H1 (cell line): ENCODE measurements around the gene FBLN5. TPM values are rescaled to one million over a fixed set of nuclear protein-coding genes. Genes with fewer than 3 reads are reported as not detected.
"Not testable (repeated sequence)": the region's sequence is repeated elsewhere in the genome, so short reads cannot be mapped to it uniquely, and the experiment has no call there.

ENCODE experiments used
- CTCF ChIA-PET: fragments of 300-600 bp; sonication (Branson Sonifier 250); formaldehyde crosslinking; loops from one replicate; lab custom pipeline; 2021; ENCODE audit not compliant: partially characterized antibody; lab: Charles Lee
- POLR2A ChIA-PET: fragments of 300-600 bp; sonication (Branson Sonifier 250); formaldehyde crosslinking; loops from one replicate; lab custom pipeline; 2021; ENCODE audit warnings: inconsistent platforms; ENCODE audit not compliant: partially characterized antibody; lab: Charles Lee
- DNase-seq, 2 experiments: peaks; one replicate each; pipeline versions ENCODE4 v3.0.0 to v3.0.0-alpha.2; 2010 to 2022; ENCODE audit warnings: low spot score in 2 of 2, low read depth in 1 of 2, mixed read lengths in 1 of 2
- FAIRE-seq: peaks from 2 replicates; lab custom pipeline; 2011; peaks lifted over from hg19 to GRCh38; lab: Jason Lieb, UNC
- H2AFZ ChIP-seq: 2 replicates; pipeline ENCODE4 v1.8.1; 2012; ENCODE audit warnings: low read length, inconsistent platforms
- H2AK5ac ChIP-seq: 2 replicates; pipeline ENCODE4 v1.6.1; 2013; ENCODE audit warnings: low read depth, low read length
- H2BK120ac ChIP-seq: replicated peaks from 2 replicates; pipeline ENCODE3; 2013; ENCODE audit warnings: low read depth, low read length, inconsistent platforms
- H2BK12ac ChIP-seq: 2 replicates; pipeline ENCODE4 v1.6.1; 2013; ENCODE audit warnings: low read depth, low read length
- H2BK15ac ChIP-seq: 2 replicates; pipeline ENCODE4 v1.6.1; 2013; ENCODE audit warnings: low read length
- H2BK20ac ChIP-seq: 2 replicates; pipeline ENCODE4 v1.6.1; 2013; ENCODE audit warnings: low read length
- H2BK5ac ChIP-seq: 2 replicates; pipeline ENCODE4 v1.6.1; 2013; ENCODE audit warnings: low read depth, low read length
- H3K14ac ChIP-seq: 2 replicates; pipeline ENCODE4 v1.6.1; 2013; ENCODE audit warnings: inconsistent platforms; ENCODE audit not compliant: insufficient read length
- H3K18ac ChIP-seq: 2 replicates; pipeline ENCODE4 v1.6.1; 2013; ENCODE audit warnings: low read length; ENCODE audit errors: extremely low read depth
- H3K23ac ChIP-seq: 2 replicates; pipeline ENCODE4 v1.6.1; 2013; ENCODE audit warnings: inconsistent platforms; ENCODE audit not compliant: insufficient read length
- H3K23me2 ChIP-seq: 2 replicates; pipeline ENCODE4 v1.6.1; 2013; ENCODE audit warnings: low read depth, low read length
- H3K27ac ChIP-seq: 2 replicates; pipeline ENCODE4 v1.6.1; 2011; ENCODE audit warnings: low read depth, low read length, inconsistent platforms
- H3K27me3 ChIP-seq, 4 experiments: replicated peaks in 1 of 4; 1 replicate in 1 of 4; 2 replicates in 3 of 4; pipeline versions ENCODE4 v1.6.1 to v1.8.1; 2011 to 2013; ENCODE audit warnings: low read length in 3 of 4, mild to moderate bottlenecking in 3 of 4, inconsistent platforms in 2 of 4, mixed read lengths in 2 of 4, moderate library complexity in 1 of 4; ENCODE audit not compliant: control insufficient read depth in 3 of 4, insufficient read depth in 3 of 4; ENCODE audit errors: extremely low read depth in 1 of 4
- H3K36me3 ChIP-seq, 4 experiments: 2 replicates each; pipeline versions ENCODE4 v1.6.1 to v1.8.1; 2011 to 2013; ENCODE audit warnings: mild to moderate bottlenecking in 4 of 4, low read length in 3 of 4, moderate library complexity in 2 of 4, control low read depth in 1 of 4, inconsistent platforms in 1 of 4; ENCODE audit not compliant: insufficient read depth in 4 of 4, control insufficient read depth in 2 of 4
- H3K4ac ChIP-seq: replicated peaks from 2 replicates; pipeline ENCODE3; 2013; ENCODE audit warnings: low read length, low read depth, mixed read lengths, inconsistent platforms; ENCODE audit not compliant: insufficient read length
- H3K4me1 ChIP-seq, 4 experiments: replicated peaks in 1 of 4; 1 replicate in 1 of 4; 2 replicates in 3 of 4; pipeline versions ENCODE4 v1.6.1 to v1.8.1; 2011 to 2013; ENCODE audit warnings: low read length in 3 of 4, inconsistent platforms in 2 of 4, mixed read lengths in 1 of 4; ENCODE audit not compliant: insufficient read depth in 4 of 4, control insufficient read depth in 3 of 4
- H3K4me2 ChIP-seq, 2 experiments: 2 replicates each; pipeline versions ENCODE4 v1.6.1 to v1.8.1; 2011 to 2013; ENCODE audit warnings: low read depth in 2 of 2, low read length in 2 of 2, control low read depth in 1 of 2, inconsistent platforms in 1 of 2, mild to moderate bottlenecking in 1 of 2; ENCODE audit not compliant: insufficient read depth in 1 of 2
- H3K4me3 ChIP-seq, 4 experiments: fragments of 200-600, 300-600 bp in 1 of 4; sonication (generic), shearing (Covaris generic), sonication (Bioruptor Twin) in 1 of 4; 2 replicates each; pipeline versions ENCODE4 v1.5.1 to v1.8.1; 2011 to 2016; ENCODE audit warnings: low read length in 4 of 4, low read depth in 3 of 4, control low read depth in 2 of 4, inconsistent platforms in 2 of 4, mild to moderate bottlenecking in 2 of 4, mixed read lengths in 1 of 4, moderate library complexity in 1 of 4; ENCODE audit not compliant: insufficient read depth in 2 of 4; ENCODE audit errors: extremely low read depth in 1 of 4
- H3K56ac ChIP-seq: replicated peaks from 2 replicates; pipeline ENCODE3; 2013; ENCODE audit warnings: low read depth, mild to moderate bottlenecking, mixed read lengths, low read length, inconsistent platforms; ENCODE audit not compliant: insufficient read length
- H3K79me1 ChIP-seq: 2 replicates; pipeline ENCODE4 v1.6.1; 2013; ENCODE audit warnings: low read depth, low read length, control low read depth
- H3K79me2 ChIP-seq, 2 experiments: 2 replicates each; pipeline versions ENCODE4 v1.6.1 to v1.8.1; 2012 to 2013; ENCODE audit warnings: low read length in 2 of 2, mild to moderate bottlenecking in 2 of 2, inconsistent platforms in 1 of 2; ENCODE audit not compliant: insufficient read depth in 2 of 2, control insufficient read depth in 1 of 2
- H3K9ac ChIP-seq, 4 experiments: replicated peaks in 1 of 4; 1 replicate in 1 of 4; 2 replicates in 3 of 4; pipeline versions ENCODE4 v1.6.1 to v1.8.1; 2011 to 2013; ENCODE audit warnings: low read depth in 3 of 4, low read length in 3 of 4, control low read depth in 2 of 4, mild to moderate bottlenecking in 2 of 4, moderate library complexity in 2 of 4, inconsistent platforms in 1 of 4; ENCODE audit errors: extremely low read depth in 1 of 4
- H3K9me3 ChIP-seq, 2 experiments: 2 replicates each; pipeline versions ENCODE4 v1.6.1 to v1.8.1; 2012 to 2013; ENCODE audit warnings: mild to moderate bottlenecking in 2 of 2, moderate library complexity in 2 of 2, control low read depth in 1 of 2, inconsistent platforms in 1 of 2, low read depth in 1 of 2, low read length in 1 of 2, mixed read lengths in 1 of 2; ENCODE audit not compliant: insufficient read depth in 2 of 2
- H4K20me1 ChIP-seq, 2 experiments: replicated peaks in 1 of 2; 2 replicates each; pipeline versions ENCODE3 to v1.8.1; 2011 to 2013; ENCODE audit warnings: inconsistent platforms in 2 of 2, low read length in 2 of 2, mild to moderate bottlenecking in 1 of 2; ENCODE audit not compliant: insufficient read depth in 2 of 2, control insufficient read depth in 1 of 2
- H4K5ac ChIP-seq: 2 replicates; pipeline ENCODE4 v1.6.1; 2013; ENCODE audit warnings: low read length, low read depth, mixed read lengths, inconsistent platforms; ENCODE audit not compliant: insufficient read length
- H4K8ac ChIP-seq: 2 replicates; pipeline ENCODE4 v1.8.0; 2013; ENCODE audit warnings: mild to moderate bottlenecking, moderate library complexity, low read length, inconsistent platforms; ENCODE audit not compliant: insufficient read depth; ENCODE audit errors: extremely low read depth
- H4K91ac ChIP-seq: replicated peaks from 2 replicates; pipeline ENCODE3; 2013; ENCODE audit warnings: low read length, mixed read lengths, inconsistent platforms; ENCODE audit not compliant: insufficient read length
- WGBS, 2 experiments: shearing (Covaris generic) in 1 of 2; methylation state at CpG; one replicate each; pipeline versions ENCODE4 v1.1.6 to v1.1.7; 2013 to 2015; ENCODE audit warnings: low lambda C conversion rate in 2 of 2, mixed read lengths in 2 of 2, inconsistent platforms in 1 of 2, low coverage in 1 of 2, missing lambda C conversion rate in 1 of 2; ENCODE audit not compliant: insufficient replicate concordance in 2 of 2, insufficient coverage in 1 of 2, insufficient read length in 1 of 2; ENCODE audit errors: extremely low coverage in 1 of 2, missing lambda C conversion rate in 1 of 2; 5-methylcytosine and 5-hydroxymethylcytosine counted together
- polyA plus RNA-seq, 7 experiments: library from polyadenylated mRNA; depleted of rRNA in 3 of 7; stranded (reverse) in 5 of 7; unstranded in 2 of 7; fragments of >200 nt in 5 of 7; fragments of 200-250 nt in 2 of 7; gene quantifications; 1 replicate in 5 of 7; 2 replicates in 1 of 7; 4 replicates in 1 of 7; pipeline versions ENCODE4 v1.2.1 to v1.2.3, GENCODE V29; 2011 to 2013; ENCODE audit warnings: missing spikeins in 2 of 7, mixed read lengths in 2 of 7
- total RNA-seq: library from RNA; stranded (reverse); fragmentation: NEBNext Ultra II Directional; extraction: Animal tissue kit (Norgen Biotek cat#: 25700); gene quantifications from 2 replicates; pipeline ENCODE4 v1.2.1, GENCODE V29; 2021

FBLN5 gene
- total and polyA plus RNA-seq, 2 of the 8 experiments (the other 6 are each of a cell fraction or from before 2014, with no cell fraction given): 0.88 to 3.5 TPM

DNA sequence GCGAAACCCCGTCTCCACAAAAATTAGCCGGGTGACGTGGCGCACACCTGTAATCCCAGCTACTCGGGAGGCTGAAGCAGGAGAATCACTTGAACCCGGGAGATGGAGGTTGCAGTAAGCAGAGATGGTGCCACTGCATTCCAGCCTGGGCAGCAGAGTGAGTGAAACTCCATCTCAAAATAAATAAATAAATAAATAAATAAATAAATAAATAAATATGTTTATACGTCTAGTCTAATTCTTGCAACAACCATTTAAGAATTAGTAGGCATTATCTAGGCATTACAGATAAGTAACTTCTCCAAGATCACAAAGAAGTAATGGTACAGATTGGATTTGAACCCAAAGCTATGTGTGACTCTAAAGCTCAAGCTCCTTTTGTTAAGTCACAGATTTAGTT lies 102.4 kb downstream of the FBLN5 start:
- H4K5ac ChIP-seq, H3K23me2 ChIP-seq, H3K23ac ChIP-seq, H3K18ac ChIP-seq, H2BK120ac ChIP-seq, H2BK5ac ChIP-seq, FAIRE-seq, H4K8ac ChIP-seq, H2AK5ac ChIP-seq, H2BK15ac ChIP-seq, H2BK12ac ChIP-seq, H4K91ac ChIP-seq, H3K9ac ChIP-seq, H3K9me3 ChIP-seq, H3K27me3 ChIP-seq, H3K79me1 ChIP-seq, H3K4ac ChIP-seq, H4K20me1 ChIP-seq, H2AFZ ChIP-seq, H3K36me3 ChIP-seq, H3K56ac ChIP-seq, H3K14ac ChIP-seq, H3K4me1 ChIP-seq, H3K4me3 ChIP-seq, H2BK20ac ChIP-seq, H3K4me2 ChIP-seq, DNase-seq, POLR2A ChIA-PET, H3K27ac ChIP-seq, H3K79me2 ChIP-seq: not testable (repeated sequence)
- CTCF ChIA-PET: interaction anchor here (0.6 kb wide), 2 partner anchors 19 to 381 kb away, joined by 3 to 4 read pairs; no protein-coding TSS in a partner anchor
- WGBS, 2 experiments: 94% methylated on average over 8 of the region's 8 CpGs; no CpG with 5 or more reads in 1 of the 2 experiments
